GM10248 (cell line): Measurements from ENCODE around the gene SUPT4H1.
"Not testable (repeated sequence)": the region's sequence is repeated elsewhere in the genome, so short reads cannot be mapped to it uniquely, and the experiment has no call there.

Source experiments
- CTCF ChIA-PET: fragments of 300-600 bp; sonication (Branson Sonifier 250); formaldehyde crosslinking; extraction: SDS; loops from one replicate; lab custom pipeline; 2021; ENCODE audit warnings: antibody characterized with exemption; lab: Yijun Ruan, JAX
- POLR2A ChIA-PET: fragments of 350-650 bp; sonication (Branson Sonifier 250); formaldehyde crosslinking; extraction: SDS; loops from one replicate; lab custom pipeline; 2020; ENCODE audit warnings: antibody characterized with exemption; lab: Yijun Ruan, JAX
- DNase-seq: peaks from one replicate; pipeline ENCODE4 v3.0.0; 2012; ENCODE audit errors: extremely low spot score
- CTCF ChIP-seq: IDR thresholded peaks from 2 replicates; pipeline ENCODE4 v1.5.1; 2012; ENCODE audit warnings: mild to moderate bottlenecking, low read depth; ENCODE audit errors: extremely low read depth, missing control alignments, control extremely low read depth

The SUPT4H1 gene

GRCh38 chr17:58345500-58345899, 6.5 kb downstream of the SUPT4H1 start:
- ChIA-PET CTCF (interaction anchor here (1.2 to 5.2 kb wide), 10 partner anchors 10 to 142 kb away, joined by 3 to 50 read pairs (median 12); partner anchors contain the start of genes HSF5 and RNF43), POLR2A (interaction anchor here (1.6 to 3.2 kb wide), 6 partner anchors 10 to 28 kb away, joined by 4 to 90 read pairs (median 12); partner anchors contain the start of gene TSPOAP1)
- TF ChIP-seq CTCF = no peak
- DNase-seq = no peak

DNA sequence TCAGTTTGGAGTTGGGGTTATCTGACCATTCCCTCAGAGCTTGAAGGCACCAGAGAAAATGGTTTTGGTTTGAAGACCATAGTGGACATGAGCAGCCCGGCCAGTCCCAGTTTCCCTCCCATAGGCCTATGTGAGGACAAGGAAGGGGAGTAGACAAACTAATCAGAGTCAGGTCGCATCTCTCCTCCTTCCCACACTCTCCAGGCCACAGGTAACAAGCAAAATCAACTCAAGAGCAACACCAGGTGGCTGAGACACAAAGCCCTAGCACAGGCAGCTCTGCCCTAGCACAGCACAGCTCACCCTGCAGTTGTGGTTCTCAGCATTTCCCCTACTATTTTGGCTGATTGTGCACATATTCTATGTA, 7.2 kb downstream of the SUPT4H1 start:
- POLR2A ChIA-PET = interaction anchor here (0.6 to 3.2 kb wide), 9 partner anchors 8 to 286 kb away, joined by 3 to 90 read pairs (median 8); partner anchors contain the start of genes SUPT4H1 and TSPOAP1
- CTCF ChIA-PET = interaction anchor here (0.8 to 5.2 kb wide), 16 partner anchors 9 to 142 kb away, joined by 3 to 50 read pairs (median 8); partner anchors contain the start of genes HSF5, RNF43 and SUPT4H1
- peak; percentile 70 for TF ChIP-seq CTCF
- no peak for DNase-seq

DNA sequence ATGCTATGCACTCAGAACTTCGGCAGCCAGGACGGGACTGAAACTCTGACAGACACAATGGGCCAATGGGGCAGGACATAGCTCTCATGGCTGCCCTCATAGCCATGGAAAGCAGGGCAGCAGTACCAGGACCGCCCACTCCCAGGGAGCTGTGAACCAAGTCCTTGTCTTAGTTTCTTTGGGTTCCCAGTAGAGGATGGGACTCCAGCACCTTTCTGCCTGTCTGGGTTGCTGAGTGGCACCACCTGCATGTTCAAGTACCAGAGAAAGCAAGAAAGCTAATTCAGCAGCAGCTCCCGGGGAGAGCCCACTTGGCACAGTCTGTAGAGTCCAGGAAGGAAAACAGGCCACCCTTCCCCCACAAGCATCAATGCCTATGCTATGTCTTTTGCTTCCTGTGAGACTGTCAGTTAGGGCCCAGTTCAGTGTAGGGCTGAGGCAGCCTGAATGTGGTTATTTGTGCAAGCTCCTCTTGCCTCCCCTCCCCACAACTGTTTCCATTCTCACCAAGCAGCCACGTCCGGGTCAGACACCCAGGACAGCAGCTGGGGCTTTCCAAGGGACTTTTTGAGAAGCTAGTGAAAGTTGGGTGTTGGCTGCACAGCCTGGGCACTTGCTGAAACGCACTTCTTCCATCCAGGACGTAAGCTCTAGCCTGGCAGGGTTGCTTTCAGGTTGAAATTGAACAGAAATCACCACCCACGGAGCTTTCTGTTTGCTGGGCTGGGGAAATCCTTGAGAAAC, 7.8 kb downstream of the SUPT4H1 start:
- TF ChIP-seq CTCF = no peak
- POLR2A ChIA-PET = interaction anchor here (0.6 to 3.2 kb wide), 9 partner anchors 8 to 287 kb away, joined by 3 to 90 read pairs (median 8); partner anchors contain the start of genes SUPT4H1 and TSPOAP1
- CTCF ChIA-PET = interaction anchor here (0.7 to 5.2 kb wide), 17 partner anchors 8 to 143 kb away, joined by 3 to 50 read pairs (median 7); partner anchors contain the start of genes HSF5, RNF43 and SUPT4H1
- DNase-seq = peak; percentile 76

GRCh38 chr17:58343131-58343530, 8.9 kb downstream of the SUPT4H1 start:
- no peak for DNase-seq
- POLR2A ChIA-PET = interaction anchor here (2.3 to 3.2 kb wide), 2 partner anchors 11 to 16 kb away, joined by 37 to 90 read pairs; partner anchors contain the start of gene TSPOAP1
- no peak for TF ChIP-seq CTCF
- CTCF ChIA-PET = interaction anchor here (1.4 to 5.2 kb wide), 6 partner anchors 10 to 39 kb away, joined by 3 to 50 read pairs (median 14); partner anchors contain the start of gene SUPT4H1

- TF ChIP-seq CTCF = no peak
- POLR2A ChIA-PET = interaction anchor here (3.1 to 3.2 kb wide), 2 partner anchors 10 to 15 kb away, joined by 30 to 37 read pairs; partner anchors contain the start of gene TSPOAP1
- DNase-seq = no peak
- CTCF ChIA-PET = interaction anchor here (1.2 to 5.2 kb wide), 4 partner anchors 10 to 37 kb away, joined by 3 to 50 read pairs (median 17); partner anchors contain the start of gene SUPT4H1
Measured at GRCh38 chr17:58341861-58342475, 10.0 kb downstream of the SUPT4H1 start.

GRCh38 chr17:58341136-58341860, 10.7 kb downstream of the SUPT4H1 start:
- ChIA-PET CTCF (interaction anchor here (1.2 to 5.2 kb wide), 4 partner anchors 9 to 37 kb away, joined by 3 to 50 read pairs (median 17); partner anchors contain the start of gene SUPT4H1), POLR2A (interaction anchor here (3.1 to 5.9 kb wide), 2 partner anchors 9 to 14 kb away, joined by 30 to 39 read pairs; partner anchors contain the start of gene TSPOAP1)
- not testable (repeated sequence) for DNase-seq
